Endodermal cell (in vitro differentiated cells): ENCODE measurements around the gene OPRD1. TPM values are rescaled to one million over a fixed set of nuclear protein-coding genes. Genes with fewer than 3 reads are reported as not detected.
"Not testable (repeated sequence)": the region's sequence is repeated elsewhere in the genome, so short reads cannot be mapped to it uniquely, and the experiment has no call there.

Experiments used
- DNase-seq: peaks from one replicate; pipeline ENCODE4 v3.0.0-alpha.2; 2017
- H3K27ac ChIP-seq: 2 replicates; pipeline ENCODE4 v1.5.1; 2013; ENCODE audit warnings: mild to moderate bottlenecking, low read depth, low read length, moderate library complexity
- H3K27me3 ChIP-seq: 2 replicates; pipeline ENCODE4 v1.6.1; 2013; ENCODE audit warnings: mild to moderate bottlenecking, low read length, moderate library complexity; ENCODE audit not compliant: insufficient read depth, control insufficient read depth, poor library complexity, severe bottlenecking
- H3K36me3 ChIP-seq: 2 replicates; pipeline ENCODE4 v1.7.0; 2013; ENCODE audit warnings: mild to moderate bottlenecking, low read length, moderate library complexity; ENCODE audit not compliant: control insufficient read depth, insufficient read depth
- H3K4me1 ChIP-seq: one replicate; pipeline ENCODE4 v1.7.0; 2013; ENCODE audit warnings: low read length; ENCODE audit not compliant: control insufficient read depth, insufficient read depth
- H3K4me3 ChIP-seq: 2 replicates; pipeline ENCODE4 v1.5.1; 2013; ENCODE audit warnings: mild to moderate bottlenecking, low read length, moderate library complexity
- H3K9ac ChIP-seq: 2 replicates; pipeline ENCODE4 v1.6.1; 2013; ENCODE audit warnings: mild to moderate bottlenecking, low read length, moderate library complexity; ENCODE audit not compliant: poor library complexity, severe bottlenecking; ENCODE audit errors: extremely low read depth
- H3K9me3 ChIP-seq: 2 replicates; pipeline ENCODE4 v1.6.1; 2013; ENCODE audit warnings: mild to moderate bottlenecking, low read length, moderate library complexity; ENCODE audit not compliant: control insufficient read depth
- H3K27ac Mint-ChIP-seq: 2 replicates; pipeline ENCODE4 v1.8.0; 2020; ENCODE audit warnings: mixed read lengths
- H3K27me3 Mint-ChIP-seq: 2 replicates; pipeline ENCODE4 v1.8.0; 2021; ENCODE audit warnings: mild to moderate bottlenecking, mixed read lengths; ENCODE audit not compliant: insufficient read depth
- H3K36me3 Mint-ChIP-seq: 2 replicates; pipeline ENCODE4 v1.8.0; 2020; ENCODE audit warnings: low read depth, mixed read lengths
- H3K4me1 Mint-ChIP-seq: 2 replicates; pipeline ENCODE4 v1.8.0; 2020; ENCODE audit warnings: mixed read lengths
- H3K4me3 Mint-ChIP-seq: 2 replicates; pipeline ENCODE4 v1.8.0; 2020; ENCODE audit warnings: mild to moderate bottlenecking, moderate library complexity, mixed read lengths
- H3K9me3 Mint-ChIP-seq: 2 replicates; pipeline ENCODE4 v1.8.0; 2020; ENCODE audit warnings: mild to moderate bottlenecking, mixed read lengths
- WGBS, 2 experiments: methylation state at CpG; one replicate each; pipeline versions ENCODE4 v1.1.5 to v1.1.7; 2013; ENCODE audit warnings: missing lambda C conversion rate in 2 of 2, mixed read lengths in 1 of 2; ENCODE audit not compliant: insufficient coverage in 1 of 2, insufficient read length in 1 of 2; 5-methylcytosine and 5-hydroxymethylcytosine counted together
- total RNA-seq, 2 donors: library from RNA; stranded (reverse); fragmentation: NEBNext Ultra II Directional in 1 of 2; extraction: Animal tissue kit (Norgen Biotek cat#: 25700) in 1 of 2; gene quantifications; 2 replicates in 1 of 2; 3 replicates in 1 of 2; pipeline ENCODE4 v1.2.1, GENCODE V29; 2021
- TF ChIP-seq, protein P1 (sequence below): fragments of 200-600 bp; sonication (generic); conservative IDR thresholded peaks from 2 replicates; pipeline ENCODE4 v1.5.0; 2021; ENCODE audit warnings: antibody characterized with exemption, mild to moderate bottlenecking

The OPRD1 gene
- total RNA-seq, 2 donors from 2014 or later = 0.55 to 0.75 TPM

GRCh38 chr1:28789816-28790215 is 22.2 kb upstream of the OPRD1 start:
- DNase-seq = no peak
- Histone ChIP-seq H3K4me1 (no peaks in the 10 kb centered on the region), H3K9me3 (no peaks in the 10 kb centered on the region), H3K36me3 (no peaks in the 10 kb centered on the region), H3K4me3 (no peak overlapping the region), H3K27me3 (no peaks in the 10 kb centered on the region), H3K9ac (no peak overlapping the region), H3K27ac (no peak overlapping the region)
- H3K4me1 Mint-ChIP-seq = peaks cover 10% of the 10 kb centered on the region
- H3K9me3 Mint-ChIP-seq = no peaks in the 10 kb centered on the region
- WGBS, 2 experiments = 87 to 100% methylated on average over 1 to 6 of the region's 6 CpGs
- H3K27ac Mint-ChIP-seq = no peak overlapping the region
- no peaks in the 10 kb centered on the region for H3K36me3 Mint-ChIP-seq
- no peak overlapping the region for H3K4me3 Mint-ChIP-seq
- peaks cover 5% of the 10 kb centered on the region for H3K27me3 Mint-ChIP-seq
- TF ChIP-seq, protein P1, sequence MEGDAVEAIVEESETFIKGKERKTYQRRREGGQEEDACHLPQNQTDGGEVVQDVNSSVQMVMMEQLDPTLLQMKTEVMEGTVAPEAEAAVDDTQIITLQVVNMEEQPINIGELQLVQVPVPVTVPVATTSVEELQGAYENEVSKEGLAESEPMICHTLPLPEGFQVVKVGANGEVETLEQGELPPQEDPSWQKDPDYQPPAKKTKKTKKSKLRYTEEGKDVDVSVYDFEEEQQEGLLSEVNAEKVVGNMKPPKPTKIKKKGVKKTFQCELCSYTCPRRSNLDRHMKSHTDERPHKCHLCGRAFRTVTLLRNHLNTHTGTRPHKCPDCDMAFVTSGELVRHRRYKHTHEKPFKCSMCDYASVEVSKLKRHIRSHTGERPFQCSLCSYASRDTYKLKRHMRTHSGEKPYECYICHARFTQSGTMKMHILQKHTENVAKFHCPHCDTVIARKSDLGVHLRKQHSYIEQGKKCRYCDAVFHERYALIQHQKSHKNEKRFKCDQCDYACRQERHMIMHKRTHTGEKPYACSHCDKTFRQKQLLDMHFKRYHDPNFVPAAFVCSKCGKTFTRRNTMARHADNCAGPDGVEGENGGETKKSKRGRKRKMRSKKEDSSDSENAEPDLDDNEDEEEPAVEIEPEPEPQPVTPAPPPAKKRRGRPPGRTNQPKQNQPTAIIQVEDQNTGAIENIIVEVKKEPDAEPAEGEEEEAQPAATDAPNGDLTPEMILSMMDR = no peak

DNA sequence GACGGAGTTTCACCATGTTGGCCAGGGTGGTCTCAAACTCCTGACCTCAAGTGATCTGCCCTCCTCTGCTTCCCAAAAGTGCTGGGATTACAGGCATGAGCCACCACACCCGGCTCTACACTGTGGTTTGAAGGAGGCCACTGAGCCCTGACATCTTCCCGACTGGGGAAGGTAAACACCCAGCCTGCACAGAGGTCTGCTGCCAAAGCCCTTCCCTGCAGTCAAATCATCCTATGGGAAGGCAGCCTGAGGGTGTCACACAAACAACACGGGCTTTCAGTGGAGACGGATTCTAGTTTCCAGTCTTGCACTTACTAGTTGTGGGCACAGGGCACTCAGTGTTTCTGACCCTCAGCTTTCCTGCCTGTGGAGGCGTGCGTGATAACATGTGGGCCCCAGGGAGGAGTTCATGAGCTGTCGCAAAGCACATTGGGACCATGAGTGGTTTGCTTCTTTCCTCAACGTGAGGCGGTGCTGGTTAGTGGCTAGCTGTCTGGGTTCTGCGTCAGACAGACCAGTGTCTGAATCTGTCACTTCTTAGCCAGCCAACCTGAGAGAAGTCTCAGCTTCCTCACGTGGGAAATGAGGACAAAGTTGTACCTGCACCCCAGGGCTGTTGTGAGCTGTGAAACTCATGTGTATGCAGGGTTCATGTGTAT is 21.5 kb upstream of the OPRD1 start:
- Mint-ChIP-seq H3K4me3 (no peak overlapping the region), H3K4me1 (peaks cover 7% of the 10 kb centered on the region)
- no peaks in the 10 kb centered on the region for H3K36me3 ChIP-seq

DNA sequence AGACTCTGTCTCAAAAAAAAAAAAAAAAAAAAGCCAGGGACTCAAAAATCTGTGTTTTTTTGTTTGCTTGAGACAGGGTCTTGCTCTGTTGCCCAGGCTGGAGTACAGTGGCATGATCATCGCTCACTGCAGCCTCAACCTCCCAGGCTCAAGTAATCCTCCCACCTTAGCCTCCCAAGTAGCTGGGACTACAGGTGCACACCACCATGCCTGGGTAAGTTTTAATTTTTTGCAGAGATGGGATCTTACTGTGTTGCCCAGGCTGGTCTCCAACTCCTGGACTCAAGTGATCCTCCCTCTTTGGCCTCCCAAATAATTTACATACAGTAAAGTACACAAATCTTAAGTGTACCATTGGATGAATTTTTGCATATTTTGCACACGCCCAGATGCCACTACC is 20.0 kb upstream of the OPRD1 start:
- not testable (repeated sequence) for H3K27ac Mint-ChIP-seq, H3K4me3 ChIP-seq, H3K4me1 ChIP-seq, H3K9me3 Mint-ChIP-seq, H3K27me3 Mint-ChIP-seq, H3K9ac ChIP-seq, H3K36me3 ChIP-seq, H3K27ac ChIP-seq, DNase-seq, H3K36me3 Mint-ChIP-seq, H3K4me1 Mint-ChIP-seq, H3K4me3 Mint-ChIP-seq, H3K27me3 ChIP-seq, H3K9me3 ChIP-seq
- WGBS, 2 experiments = 100% methylated on average over 1 to 2 of the region's 2 CpGs

More for the DNA sequence above, 21.5 kb upstream of the OPRD1 start:
- no peaks in the 10 kb centered on the region for H3K9me3 ChIP-seq
- Mint-ChIP-seq H3K27ac (no peak overlapping the region), H3K27me3 (peaks cover 4% of the 10 kb centered on the region), H3K36me3 (no peaks in the 10 kb centered on the region), H3K9me3 (no peaks in the 10 kb centered on the region)
- no peaks in the 10 kb centered on the region for H3K27me3 ChIP-seq
- no peak for DNase-seq
- no peak overlapping the region for H3K4me3 ChIP-seq
- TF ChIP-seq, protein P1 = no peak
- H3K4me1 ChIP-seq = no peaks in the 10 kb centered on the region
- H3K9ac ChIP-seq = no peak overlapping the region
- no peak overlapping the region for H3K27ac ChIP-seq
- 89% methylated on average over 12 of the region's 12 CpGs for WGBS, 2 experiments
